ENCODE results near the gene SIRT7. TPM values are rescaled to one million over a fixed set of nuclear protein-coding genes. Genes with fewer than 3 reads are reported as not detected.
"Not testable (repeated sequence)": the region's sequence is repeated elsewhere in the genome, so short reads cannot be mapped to it uniquely, and the experiment has no call there.

The SIRT7 gene
- total RNA-seq, 1 donor = 12.7 TPM

GRCh38 chr17:81957691-81958432 is 39.9 kb upstream of the SIRT7 start:
- DNase-seq (ENCODE audit: low read depth) = no peak
- no peak for TF ChIP-seq CTCF (IDR thresholded peaks at IDR 0.05; ENCODE audit: insufficient read depth, low read length)
- no peak overlapping the region for H3K4me3 ChIP-seq (ENCODE audit: low read depth, low read length)

- no peak for DNase-seq (ENCODE audit: low read depth)
- TF ChIP-seq CTCF (IDR thresholded peaks at IDR 0.05; ENCODE audit: insufficient read depth, low read length) = no peak
- no peak overlapping the region for H3K4me3 ChIP-seq (ENCODE audit: low read depth, low read length)
Observed at GRCh38 chr17:81956607-81957589, 38.9 kb upstream of the SIRT7 start.

GRCh38 chr17:81955756-81956544 is 38.0 kb upstream of the SIRT7 start:
- no peak for TF ChIP-seq CTCF (IDR thresholded peaks at IDR 0.05; ENCODE audit: insufficient read depth, low read length)
- no peak for DNase-seq (ENCODE audit: low read depth)
- H3K4me3 ChIP-seq (ENCODE audit: low read depth, low read length) = no peak overlapping the region

- no peak overlapping the region for H3K4me3 ChIP-seq (ENCODE audit: low read depth, low read length)
- DNase-seq (ENCODE audit: low read depth) = no peak
- no peak for TF ChIP-seq CTCF (IDR thresholded peaks at IDR 0.05; ENCODE audit: insufficient read depth, low read length)
Observed at GRCh38 chr17:81955058-81955681, 37.2 kb upstream of the SIRT7 start.

GRCh38 chr17:81954131-81955057 is 36.4 kb upstream of the SIRT7 start:
- no peak for TF ChIP-seq CTCF (IDR thresholded peaks at IDR 0.05; ENCODE audit: insufficient read depth, low read length)
- no peak overlapping the region for H3K4me3 ChIP-seq (ENCODE audit: low read depth, low read length)
- DNase-seq (ENCODE audit: low read depth) = no peak

GRCh38 chr17:81953443-81953842 is 35.5 kb upstream of the SIRT7 start:
- DNase-seq (ENCODE audit: low read depth); H3K4me3 ChIP-seq (ENCODE audit: low read depth, low read length): not testable (repeated sequence)
